GM13977 (cell line): ENCODE results near the gene KLHL29.

Source experiments
- DNase-seq: peaks from one replicate; pipeline ENCODE4 v3.0.0; 2012; ENCODE audit warnings: low spot score
- in situ Hi-C: fragments of 300-500 bp; cut with MboI; formaldehyde crosslinking; loops from one replicate; pipeline ENCODE4 v1.12.0; 2022; ENCODE audit warnings: low sequenced_read_pairs, low pct_unique_long_range_greater_than_20kb, mixed read lengths, inconsistent platforms; ENCODE audit not compliant: unreplicated experiment
- TF ChIP-seq, protein P1 (sequence below): IDR thresholded peaks from 2 replicates; pipeline ENCODE4 v1.5.1; 2012; ENCODE audit warnings: mild to moderate bottlenecking, control low read depth; ENCODE audit not compliant: insufficient read depth; ENCODE audit errors: extremely low read depth, missing control alignments

The KLHL29 gene

DNA sequence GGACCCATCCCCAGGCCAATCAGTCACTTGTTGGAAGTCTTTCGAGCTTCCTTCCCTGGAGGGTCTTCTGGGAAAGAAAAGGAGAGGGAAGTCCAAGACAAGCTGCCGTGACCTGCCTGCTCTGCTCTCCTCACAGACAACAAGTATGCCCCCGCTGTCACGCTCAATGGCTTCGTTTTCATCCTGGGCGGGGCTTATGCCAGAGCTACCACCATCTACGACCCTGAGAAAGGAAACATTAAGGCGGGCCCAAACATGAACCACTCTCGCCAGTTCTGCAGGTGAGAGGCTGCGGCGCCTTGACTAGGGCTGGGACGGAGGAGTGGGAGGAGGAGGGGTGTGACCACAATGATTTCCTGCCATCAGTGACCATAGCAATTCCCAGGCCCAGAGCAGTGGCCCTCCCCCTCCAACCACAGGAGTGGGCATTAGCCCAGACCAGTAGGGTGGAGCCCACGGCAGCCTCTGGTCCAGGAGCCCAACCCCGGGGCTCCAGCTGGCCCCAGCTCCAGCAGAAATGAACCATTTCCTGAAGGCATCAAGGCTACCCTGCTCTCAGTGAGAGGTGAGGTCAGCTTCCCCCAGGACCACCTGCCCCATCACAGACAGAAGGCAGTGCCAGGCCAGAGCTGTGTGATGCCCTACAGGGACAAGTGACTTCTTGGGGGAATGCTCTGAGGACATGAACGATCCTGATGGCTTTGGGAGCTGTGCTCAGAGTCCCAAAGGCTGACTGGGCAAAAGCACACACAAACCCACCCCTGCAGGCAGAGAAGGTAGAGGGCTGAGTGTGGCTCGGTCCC lies 318.8 kb downstream of the KLHL29 start:
- no peak for DNase-seq
- in situ Hi-C loops = no loop called here
- TF ChIP-seq, protein P1, sequence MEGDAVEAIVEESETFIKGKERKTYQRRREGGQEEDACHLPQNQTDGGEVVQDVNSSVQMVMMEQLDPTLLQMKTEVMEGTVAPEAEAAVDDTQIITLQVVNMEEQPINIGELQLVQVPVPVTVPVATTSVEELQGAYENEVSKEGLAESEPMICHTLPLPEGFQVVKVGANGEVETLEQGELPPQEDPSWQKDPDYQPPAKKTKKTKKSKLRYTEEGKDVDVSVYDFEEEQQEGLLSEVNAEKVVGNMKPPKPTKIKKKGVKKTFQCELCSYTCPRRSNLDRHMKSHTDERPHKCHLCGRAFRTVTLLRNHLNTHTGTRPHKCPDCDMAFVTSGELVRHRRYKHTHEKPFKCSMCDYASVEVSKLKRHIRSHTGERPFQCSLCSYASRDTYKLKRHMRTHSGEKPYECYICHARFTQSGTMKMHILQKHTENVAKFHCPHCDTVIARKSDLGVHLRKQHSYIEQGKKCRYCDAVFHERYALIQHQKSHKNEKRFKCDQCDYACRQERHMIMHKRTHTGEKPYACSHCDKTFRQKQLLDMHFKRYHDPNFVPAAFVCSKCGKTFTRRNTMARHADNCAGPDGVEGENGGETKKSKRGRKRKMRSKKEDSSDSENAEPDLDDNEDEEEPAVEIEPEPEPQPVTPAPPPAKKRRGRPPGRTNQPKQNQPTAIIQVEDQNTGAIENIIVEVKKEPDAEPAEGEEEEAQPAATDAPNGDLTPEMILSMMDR = no peak

DNA sequence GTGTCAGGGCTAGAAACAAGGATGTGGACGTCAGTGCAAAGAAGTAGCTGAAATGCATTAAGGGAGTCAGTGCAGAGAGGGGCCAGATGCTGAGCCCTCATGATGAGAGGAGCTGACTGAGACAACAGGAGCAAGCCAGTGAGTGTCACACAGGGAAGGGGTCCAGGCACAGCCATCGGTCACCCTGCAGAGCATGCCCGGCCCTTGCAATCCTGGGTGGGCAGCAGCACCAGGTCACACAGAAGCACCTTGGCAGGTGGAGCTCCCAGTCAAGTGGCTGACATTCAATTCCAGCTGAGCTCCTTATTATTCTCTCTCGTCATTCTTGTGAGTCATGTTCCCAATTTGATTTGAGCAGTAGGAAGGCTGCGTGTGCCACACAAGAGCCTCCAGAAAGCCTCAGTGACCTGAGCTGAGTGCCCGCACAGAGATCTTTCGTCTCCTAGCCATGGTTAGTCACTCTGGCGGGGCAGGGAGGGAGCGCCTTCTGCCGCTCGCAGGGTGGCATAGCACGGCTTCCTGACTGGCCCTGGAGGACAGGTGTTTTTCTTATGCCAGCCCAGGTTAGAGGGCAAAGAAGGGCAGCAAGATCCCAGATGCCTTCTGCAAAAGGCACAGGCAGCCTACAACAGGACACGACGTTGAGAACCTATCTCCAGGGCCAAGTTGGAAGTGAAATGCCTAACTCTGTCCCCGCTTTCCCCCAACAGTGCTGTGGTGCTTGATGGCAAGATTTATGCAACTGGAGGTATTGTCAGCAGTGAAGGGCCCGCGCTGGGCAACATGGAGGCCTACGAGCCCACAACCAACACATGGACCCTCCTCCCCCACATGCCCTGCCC lies 321.0 kb downstream of the KLHL29 start:
- TF ChIP-seq, protein P1 = no peak
- DNase-seq = no peak
- in situ Hi-C loops = no loop called here

DNA sequence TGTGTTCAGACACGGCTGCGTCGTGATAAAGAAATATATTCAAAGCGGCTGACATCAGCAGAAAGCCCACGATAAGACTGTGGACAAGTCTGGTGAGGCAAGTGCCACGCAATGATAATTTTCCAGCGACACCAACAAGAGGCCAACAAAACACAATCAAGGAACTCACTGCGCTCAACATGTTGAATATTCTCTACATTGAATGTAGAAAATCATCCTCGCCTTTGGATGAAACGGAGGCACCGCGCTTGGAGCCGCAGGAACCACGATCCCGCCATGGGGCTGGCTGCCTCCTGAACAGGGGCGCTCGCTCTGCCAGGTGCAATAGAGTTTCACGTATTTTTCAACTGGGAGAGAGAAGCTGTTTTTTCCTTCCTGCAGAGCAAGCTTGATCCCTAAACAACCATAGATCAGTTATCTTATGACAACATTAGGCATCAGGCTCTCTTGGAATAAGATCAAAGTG lies 321.7 kb downstream of the KLHL29 start:
- no peak for DNase-seq
- in situ Hi-C loops = no loop called here
- TF ChIP-seq, protein P1 = no peak

DNA sequence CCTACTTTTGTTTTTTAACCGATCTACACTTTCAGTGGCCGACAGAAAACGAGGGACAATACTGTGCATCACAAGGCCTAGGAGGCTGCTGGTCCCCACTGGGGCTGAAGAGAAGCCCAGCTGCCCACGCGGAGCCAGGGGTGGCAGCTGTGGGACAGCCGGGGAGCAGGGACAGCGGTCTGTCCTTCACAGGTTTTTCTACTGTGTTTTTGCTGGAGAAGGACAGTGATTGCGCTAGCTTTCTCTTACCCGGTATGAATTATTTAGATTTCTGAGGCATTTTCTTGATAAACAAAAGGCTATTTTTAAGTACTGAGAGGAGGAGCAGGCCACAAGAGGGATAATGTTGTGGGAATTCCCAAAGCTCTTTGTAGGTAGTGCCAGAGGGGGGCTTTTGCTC lies 322.1 kb downstream of the KLHL29 start:
- no peak for DNase-seq
- in situ Hi-C loops = no loop called here
- TF ChIP-seq, protein P1 = no peak

DNA sequence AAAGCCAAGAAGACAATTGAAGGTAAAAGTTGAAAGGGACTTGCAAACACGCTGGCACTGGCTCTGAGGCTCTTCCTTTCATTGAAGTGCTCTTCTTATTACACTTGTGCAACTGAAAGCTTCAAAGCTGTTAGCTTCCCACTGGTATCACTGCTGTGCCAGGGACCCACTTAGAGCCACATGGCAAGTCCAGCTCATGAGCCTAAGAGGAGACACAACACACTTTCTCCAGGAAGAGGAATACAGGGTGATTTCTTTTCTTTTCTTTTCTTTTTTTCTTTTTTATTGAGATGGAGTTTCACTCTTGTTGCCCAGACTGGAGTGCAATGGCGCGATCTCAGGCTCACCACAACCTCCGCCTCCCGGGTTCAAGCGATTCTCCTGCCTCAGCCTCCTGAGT lies 323.8 kb downstream of the KLHL29 start:
- DNase-seq = no peak
- TF ChIP-seq, protein P1 = no peak
- in situ Hi-C loops = no loop called here

DNA sequence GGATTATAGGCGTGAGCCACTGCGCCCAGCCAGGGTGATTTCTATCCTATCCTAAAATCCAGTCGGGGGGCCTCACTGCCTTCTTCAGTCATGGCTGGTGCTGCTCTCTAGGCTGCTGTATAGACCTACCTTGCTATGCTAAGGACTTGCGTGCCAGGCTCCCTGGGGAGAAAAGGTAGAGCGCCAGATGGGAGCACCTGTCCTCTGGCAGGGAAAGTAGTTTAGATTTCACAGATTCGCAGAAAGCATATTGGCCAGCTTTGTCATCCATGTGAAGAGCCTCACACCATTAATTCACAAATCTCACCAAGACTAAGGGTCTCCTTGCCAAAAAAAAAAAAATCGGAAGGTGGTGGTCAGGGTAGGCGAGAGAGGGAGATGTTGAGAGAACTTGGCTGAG lies 324.3 kb downstream of the KLHL29 start:
- TF ChIP-seq, protein P1 = no peak
- no peak for DNase-seq
- in situ Hi-C loops = no loop called here
